GM10248 (cell line): ENCODE results near the gene NUB1.

Source experiments
- CTCF ChIA-PET: fragments of 300-600 bp; sonication (Branson Sonifier 250); formaldehyde crosslinking; extraction: SDS; loops from one replicate; lab custom pipeline; 2021; ENCODE audit warnings: antibody characterized with exemption; lab: Yijun Ruan, JAX
- POLR2A ChIA-PET: fragments of 350-650 bp; sonication (Branson Sonifier 250); formaldehyde crosslinking; extraction: SDS; loops from one replicate; lab custom pipeline; 2020; ENCODE audit warnings: antibody characterized with exemption; lab: Yijun Ruan, JAX
- DNase-seq: peaks from one replicate; pipeline ENCODE4 v3.0.0; 2012; ENCODE audit errors: extremely low spot score
- CTCF ChIP-seq: IDR thresholded peaks from 2 replicates; pipeline ENCODE4 v1.5.1; 2012; ENCODE audit warnings: mild to moderate bottlenecking, low read depth; ENCODE audit errors: extremely low read depth, missing control alignments, control extremely low read depth

The NUB1 gene

GRCh38 chr7:151345576-151346469 is 4.2 kb downstream of the NUB1 start:
- no peak for TF ChIP-seq CTCF
- DNase-seq: no peak
- ChIA-PET POLR2A (no interaction called here), CTCF (interaction anchor here (1.2 to 5.0 kb wide), 2 partner anchors 23 to 30 kb away, joined by 5 to 31 read pairs; no protein-coding TSS in a partner anchor)

GRCh38 chr7:151346470-151346769 is 4.8 kb downstream of the NUB1 start:
- no peak for DNase-seq
- ChIA-PET CTCF (interaction anchor here (1.2 kb wide), 1 partner anchor 22 kb away, joined by 5 read pairs; no protein-coding TSS in a partner anchor), POLR2A (no interaction called here)
- no peak for TF ChIP-seq CTCF

GRCh38 chr7:151347200-151347599 is 5.6 kb downstream of the NUB1 start:
- CTCF ChIA-PET: interaction anchor here (1.2 kb wide), 1 partner anchor 21 kb away, joined by 5 read pairs; no protein-coding TSS in a partner anchor

GRCh38 chr7:151348970-151349369 is 7.4 kb downstream of the NUB1 start:
- DNase-seq: no peak
- no peak for TF ChIP-seq CTCF
- ChIA-PET POLR2A (no interaction called here), CTCF (interaction anchor here (1.3 to 7.8 kb wide), 4 partner anchors 9 to 105 kb away, joined by 4 to 116 read pairs (median 33); partner anchors contain the start of gene NUB1)

More at GRCh38 chr7:151347200-151347599, 5.6 kb downstream of the NUB1 start:
- POLR2A ChIA-PET: no interaction called here
- TF ChIP-seq CTCF: no peak
- no peak for DNase-seq

- ChIA-PET POLR2A (interaction anchor here (0.9 kb wide), 1 partner anchor 113 kb away, joined by 3 read pairs; no protein-coding TSS in a partner anchor), CTCF (interaction anchor here (0.7 to 7.8 kb wide), 13 partner anchors 10 to 107 kb away, joined by 3 to 116 read pairs (median 10); partner anchors contain the start of gene NUB1)
- no peak for TF ChIP-seq CTCF
- no peak for DNase-seq
Measured at GRCh38 chr7:151349507-151349853, 7.9 kb downstream of the NUB1 start.

GRCh38 chr7:151351027-151351426 is 9.4 kb downstream of the NUB1 start:
- ChIA-PET POLR2A (no interaction called here), CTCF (interaction anchor here (0.8 to 7.8 kb wide), 31 partner anchors 7 to 408 kb away, joined by 3 to 116 read pairs (median 5); partner anchors contain the start of genes ABCF2 and NUB1)
- no peak for DNase-seq

More at GRCh38 chr7:151351027-151351426, 9.4 kb downstream of the NUB1 start:
- TF ChIP-seq CTCF: peak; percentile 51
